Suprapubic skin (tissue), 4 donors: Measurements from ENCODE around the gene TRIP12. TPM values are rescaled to one million over a fixed set of nuclear protein-coding genes. Genes with fewer than 3 reads are reported as not detected.
"Not testable (repeated sequence)": the region's sequence is repeated elsewhere in the genome, so short reads cannot be mapped to it uniquely, and the experiment has no call there.

Experiments used
- DNase-seq, 2 donors: peaks; one replicate each; pipeline ENCODE4 v3.0.0-alpha.2; 2019; ENCODE audit warnings: low spot score in 2 of 2
- H3K27ac ChIP-seq: fragments of 200-600 bp; sonication (generic); one replicate; pipeline ENCODE4 v1.5.1; 2019
- H3K27me3 ChIP-seq: fragments of 200-600 bp; sonication (generic); one replicate; pipeline ENCODE4 v1.5.1; 2019
- H3K36me3 ChIP-seq: fragments of 200-600 bp; sonication (generic); one replicate; pipeline ENCODE4 v1.5.1; 2019
- H3K4me1 ChIP-seq: fragments of 200-600 bp; sonication (generic); one replicate; pipeline ENCODE4 v1.5.1; 2019
- H3K4me3 ChIP-seq: fragments of 200-600 bp; sonication (generic); one replicate; pipeline ENCODE4 v1.5.1; 2019; ENCODE audit warnings: mild to moderate bottlenecking
- H3K9me3 ChIP-seq: fragments of 200-600 bp; sonication (generic); one replicate; pipeline ENCODE4 v1.5.1; 2019
- EP300 ChIP-seq: sonication (generic); formaldehyde crosslinking; IDR thresholded peaks from one replicate; pipeline ENCODE4 v1.6.1; 2017; ENCODE audit warnings: antibody characterized with exemption
- POLR2A ChIP-seq, 2 donors: fragments of 450-650 bp; IDR thresholded peaks; one replicate each; pipeline ENCODE4 v1.6.1; 2017; ENCODE audit warnings: antibody characterized with exemption in 2 of 2, mild to moderate bottlenecking in 2 of 2, moderate library complexity in 2 of 2
- POLR2AphosphoS5 ChIP-seq, 3 donors: sonication (generic); formaldehyde crosslinking; IDR thresholded peaks; one replicate each; pipeline ENCODE4 v1.6.1; 2017; ENCODE audit warnings: antibody characterized with exemption in 3 of 3
- WGBS: methylation state at CpG from one replicate; pipeline ENCODE4 v1.1.5; 2018; 5-methylcytosine and 5-hydroxymethylcytosine counted together
- total RNA-seq, 4 donors: library from RNA; depleted of rRNA; stranded (reverse); fragments of >200 nt; gene quantifications; one replicate each; pipeline ENCODE4 v1.1.0, GENCODE V29; 2016
- TF ChIP-seq, protein P1 (sequence below), 2 donors: fragments of 200-600 bp in 1 of 2; fragments of 450-650 bp in 1 of 2; sonication (generic) in 1 of 2; IDR thresholded peaks; one replicate each; pipeline ENCODE4 v1.5.1; 2016 to 2019; ENCODE audit warnings: antibody characterized with exemption in 2 of 2, mild to moderate bottlenecking in 1 of 2, moderate library complexity in 1 of 2

The TRIP12 gene
- total RNA-seq, 4 donors from 2014 or later, result 124 to 227 (median 143) TPM

GRCh38 chr2:229794636-229795035 is 127.2 kb downstream of the TRIP12 start:
- peaks cover 98% of the 10 kb centered on the region for H3K36me3 ChIP-seq
- WGBS, result 98% methylated on average over 1 of the region's 1 CpG
- TF ChIP-seq POLR2AphosphoS5 (IDR thresholded peaks at IDR 0.05) (no peak), POLR2A (IDR thresholded peaks at IDR 0.05) (no peak), EP300 (no peak)
- TF ChIP-seq, protein P1, sequence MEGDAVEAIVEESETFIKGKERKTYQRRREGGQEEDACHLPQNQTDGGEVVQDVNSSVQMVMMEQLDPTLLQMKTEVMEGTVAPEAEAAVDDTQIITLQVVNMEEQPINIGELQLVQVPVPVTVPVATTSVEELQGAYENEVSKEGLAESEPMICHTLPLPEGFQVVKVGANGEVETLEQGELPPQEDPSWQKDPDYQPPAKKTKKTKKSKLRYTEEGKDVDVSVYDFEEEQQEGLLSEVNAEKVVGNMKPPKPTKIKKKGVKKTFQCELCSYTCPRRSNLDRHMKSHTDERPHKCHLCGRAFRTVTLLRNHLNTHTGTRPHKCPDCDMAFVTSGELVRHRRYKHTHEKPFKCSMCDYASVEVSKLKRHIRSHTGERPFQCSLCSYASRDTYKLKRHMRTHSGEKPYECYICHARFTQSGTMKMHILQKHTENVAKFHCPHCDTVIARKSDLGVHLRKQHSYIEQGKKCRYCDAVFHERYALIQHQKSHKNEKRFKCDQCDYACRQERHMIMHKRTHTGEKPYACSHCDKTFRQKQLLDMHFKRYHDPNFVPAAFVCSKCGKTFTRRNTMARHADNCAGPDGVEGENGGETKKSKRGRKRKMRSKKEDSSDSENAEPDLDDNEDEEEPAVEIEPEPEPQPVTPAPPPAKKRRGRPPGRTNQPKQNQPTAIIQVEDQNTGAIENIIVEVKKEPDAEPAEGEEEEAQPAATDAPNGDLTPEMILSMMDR (IDR thresholded peaks at IDR 0.05), result no peak

DNA sequence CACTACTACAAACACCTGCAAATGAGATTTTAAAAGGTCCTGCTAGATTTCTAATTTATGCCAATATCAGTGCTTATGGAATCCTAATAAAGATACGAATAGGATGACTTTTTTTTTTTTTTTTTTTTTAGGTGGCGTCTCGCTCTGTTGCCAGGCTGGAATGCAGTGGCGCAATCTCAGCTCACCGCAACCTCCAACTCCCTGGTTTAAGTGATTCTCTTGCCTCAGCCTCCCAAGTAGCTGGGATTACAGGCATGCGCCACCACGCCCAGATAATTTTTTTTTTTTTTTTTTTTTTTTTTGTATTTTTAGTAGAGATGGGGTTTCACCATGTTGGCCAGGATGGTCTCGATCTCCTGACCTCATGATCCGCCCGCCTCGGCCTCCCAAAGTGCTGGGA is 135.5 kb downstream of the TRIP12 start:
- H3K27ac ChIP-seq, H3K4me3 ChIP-seq, H3K4me1 ChIP-seq, H3K27me3 ChIP-seq, H3K9me3 ChIP-seq, DNase-seq: not testable (repeated sequence)
- H3K36me3 ChIP-seq, result peaks cover 91% of the 10 kb centered on the region
- 97% methylated on average over 11 of the region's 11 CpGs for WGBS

More at GRCh38 chr2:229794636-229795035, 127.2 kb downstream of the TRIP12 start:
- no peak for DNase-seq
- H3K27me3 ChIP-seq, result no peaks in the 10 kb centered on the region
- no peak overlapping the region for H3K4me3 ChIP-seq
- H3K9me3 ChIP-seq, result no peaks in the 10 kb centered on the region
- no peaks in the 10 kb centered on the region for H3K4me1 ChIP-seq
- no peak overlapping the region for H3K27ac ChIP-seq

GRCh38 chr2:229784791-229785190 is 137.0 kb downstream of the TRIP12 start:
- TF ChIP-seq EP300 (no peak), POLR2AphosphoS5 (IDR thresholded peaks at IDR 0.05) (no peak)
- Histone ChIP-seq H3K4me1 (peaks cover 4% of the 10 kb centered on the region), H3K36me3 (peaks cover 83% of the 10 kb centered on the region), H3K4me3 (no peak overlapping the region), H3K27ac (no peak overlapping the region), H3K27me3 (no peaks in the 10 kb centered on the region), H3K9me3 (no peaks in the 10 kb centered on the region)
- no peak for DNase-seq
- WGBS, result 75% methylated on average over 2 of the region's 2 CpGs

- DNase-seq, result no peak
- no peaks in the 10 kb centered on the region for H3K27me3 ChIP-seq
- H3K4me3 ChIP-seq, result no peak overlapping the region
- H3K36me3 ChIP-seq, result peaks cover 83% of the 10 kb centered on the region
- no peak for TF ChIP-seq EP300
- TF ChIP-seq, protein P1 (IDR thresholded peaks at IDR 0.05), result no peak
- TF ChIP-seq POLR2AphosphoS5 (IDR thresholded peaks at IDR 0.05), result no peak
- no peak for TF ChIP-seq POLR2A (IDR thresholded peaks at IDR 0.05)
- no peaks in the 10 kb centered on the region for H3K9me3 ChIP-seq
- peaks cover 6% of the 10 kb centered on the region for H3K4me1 ChIP-seq
- 90% methylated on average over 5 of the region's 5 CpGs for WGBS
- no peak overlapping the region for H3K27ac ChIP-seq
Observed at GRCh38 chr2:229783108-229783721, 138.6 kb downstream of the TRIP12 start.

GRCh38 chr2:229780856-229781773 is 140.7 kb downstream of the TRIP12 start:
- H3K36me3 ChIP-seq, result peaks cover 86% of the 10 kb centered on the region
- no peak overlapping the region for H3K27ac ChIP-seq

More at GRCh38 chr2:229780856-229781773, 140.7 kb downstream of the TRIP12 start:
- DNase-seq, result no peak
- no peak for TF ChIP-seq POLR2AphosphoS5 (IDR thresholded peaks at IDR 0.05)
- TF ChIP-seq EP300, result no peak
- TF ChIP-seq, protein P1 (IDR thresholded peaks at IDR 0.05), result peak; percentile 50 to 82
- no peak for TF ChIP-seq POLR2A (IDR thresholded peaks at IDR 0.05)
- Histone ChIP-seq H3K4me3 (no peak overlapping the region), H3K27me3 (no peaks in the 10 kb centered on the region), H3K4me1 (peaks cover 6% of the 10 kb centered on the region), H3K9me3 (no peaks in the 10 kb centered on the region)
